PC-9 (cell line): ENCODE data around the gene LEPR.

Experiments
- EZH2 ChIP-seq: fragments of 200-600 bp; sonication (generic); IDR thresholded peaks from 2 replicates; pipeline ENCODE4 v1.8.0; 2017; ENCODE audit warnings: antibody characterized with exemption, low read depth
- TF ChIP-seq, protein P1 (sequence below): fragments of 200-600 bp; sonication (generic); conservative IDR thresholded peaks from 2 replicates; pipeline ENCODE4 v1.6.1; 2017; ENCODE audit warnings: mixed run types, antibody characterized with exemption, mild to moderate bottlenecking, moderate library complexity

DNA sequence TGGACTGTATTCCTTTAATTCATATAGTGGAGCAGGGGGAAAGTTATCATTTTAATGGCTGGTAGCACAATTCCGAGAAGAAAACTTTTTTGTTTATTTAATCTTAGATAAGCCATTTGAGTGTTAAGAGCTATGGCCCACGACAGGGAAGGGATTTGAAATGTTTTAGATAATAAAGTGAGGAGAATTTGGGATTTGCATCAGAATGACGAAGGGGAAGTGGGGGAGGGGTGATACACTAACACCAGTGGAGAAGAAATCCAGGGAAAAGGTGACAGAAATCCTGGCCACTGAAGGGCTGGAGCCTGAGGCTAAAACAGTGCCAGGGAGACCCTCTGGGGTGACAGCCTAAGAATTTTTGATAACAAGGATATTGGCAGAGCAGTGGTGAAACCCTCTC is 21.0 kb downstream of the LEPR start:
- TF ChIP-seq, protein P1, sequence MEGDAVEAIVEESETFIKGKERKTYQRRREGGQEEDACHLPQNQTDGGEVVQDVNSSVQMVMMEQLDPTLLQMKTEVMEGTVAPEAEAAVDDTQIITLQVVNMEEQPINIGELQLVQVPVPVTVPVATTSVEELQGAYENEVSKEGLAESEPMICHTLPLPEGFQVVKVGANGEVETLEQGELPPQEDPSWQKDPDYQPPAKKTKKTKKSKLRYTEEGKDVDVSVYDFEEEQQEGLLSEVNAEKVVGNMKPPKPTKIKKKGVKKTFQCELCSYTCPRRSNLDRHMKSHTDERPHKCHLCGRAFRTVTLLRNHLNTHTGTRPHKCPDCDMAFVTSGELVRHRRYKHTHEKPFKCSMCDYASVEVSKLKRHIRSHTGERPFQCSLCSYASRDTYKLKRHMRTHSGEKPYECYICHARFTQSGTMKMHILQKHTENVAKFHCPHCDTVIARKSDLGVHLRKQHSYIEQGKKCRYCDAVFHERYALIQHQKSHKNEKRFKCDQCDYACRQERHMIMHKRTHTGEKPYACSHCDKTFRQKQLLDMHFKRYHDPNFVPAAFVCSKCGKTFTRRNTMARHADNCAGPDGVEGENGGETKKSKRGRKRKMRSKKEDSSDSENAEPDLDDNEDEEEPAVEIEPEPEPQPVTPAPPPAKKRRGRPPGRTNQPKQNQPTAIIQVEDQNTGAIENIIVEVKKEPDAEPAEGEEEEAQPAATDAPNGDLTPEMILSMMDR: no peak
- TF ChIP-seq EZH2: no peak
